ENCODE data around the gene SPATS2. TPM values are rescaled to one million over a fixed set of nuclear protein-coding genes. Genes with fewer than 3 reads are reported as not detected.
"Not testable (repeated sequence)": the region's sequence is repeated elsewhere in the genome, so short reads cannot be mapped to it uniquely, and the experiment has no call there.

The SPATS2 gene
- total and polyA plus RNA-seq, 2 donors (not counting 1 experiment from before 2014, with no cell fraction given): 22.1 to 43.6 TPM

- Histone ChIP-seq H3K9ac (ENCODE audit: insufficient read depth, low read length) (no peak overlapping the region), H3K4me2 (ENCODE audit: extremely low read depth, insufficient read depth, low read length) (no peak overlapping the region), H3K36me3 (ENCODE audit: control insufficient read depth, insufficient read depth, low read length) (peaks cover 2% of the 10 kb centered on the region), H3K27ac (ENCODE audit: insufficient read depth, low read length) (no peak overlapping the region), H2AFZ (ENCODE audit: low read length) (no peak overlapping the region), H4K20me1 (ENCODE audit: control insufficient read depth, extremely low read depth, insufficient read depth, low read length) (no peaks in the 10 kb centered on the region), H3K4me1 (ENCODE audit: control insufficient read depth, extremely low read depth, insufficient read depth, low read length) (peaks cover 2% of the 10 kb centered on the region), H3K79me2 (ENCODE audit: control insufficient read depth, insufficient read depth, low read length) (no peaks in the 10 kb centered on the region), H3K27me3 (ENCODE audit: control insufficient read depth, insufficient read depth, low read length) (no peaks in the 10 kb centered on the region), H3K4me3 (replicated peaks in 1 of 4; ENCODE audit: control extremely low read depth in 1 of 4, insufficient read depth in 1 of 4, low read depth in 3 of 4, low read length in 4 of 4) (no peak overlapping the region), H3K9me3 (ENCODE audit: control insufficient read depth, insufficient read depth, low read depth, low read length) (no peaks in the 10 kb centered on the region)
- peak; percentile 39 to 43 for DNase-seq (ENCODE audit: low read depth in 2 of 2)
- no peak for TF ChIP-seq CTCF (conservative IDR thresholded peaks at IDR 0.05 in 1 of 2, IDR thresholded peaks at IDR 0.05 in 1 of 2; ENCODE audit: low read depth in 1 of 2, low read length in 2 of 2)
- no peak for TF ChIP-seq EZH2 (IDR thresholded peaks at IDR 0.05; ENCODE audit: low read length, missing control alignments)
Observed at GRCh38 chr12:49505672-49506071, 138.4 kb downstream of the SPATS2 start.

- TF ChIP-seq EZH2 (IDR thresholded peaks at IDR 0.05; ENCODE audit: low read length, missing control alignments) (no peak), CTCF (conservative IDR thresholded peaks at IDR 0.05 in 1 of 2, IDR thresholded peaks at IDR 0.05 in 1 of 2; ENCODE audit: low read depth in 1 of 2, low read length in 2 of 2) (no peak)
- Histone ChIP-seq H4K20me1 (ENCODE audit: control insufficient read depth, extremely low read depth, insufficient read depth, low read length) (no peaks in the 10 kb centered on the region), H2AFZ (ENCODE audit: low read length) (no peak overlapping the region), H3K36me3 (ENCODE audit: control insufficient read depth, insufficient read depth, low read length) (peaks cover under 1% of the 10 kb centered on the region), H3K79me2 (ENCODE audit: control insufficient read depth, insufficient read depth, low read length) (no peaks in the 10 kb centered on the region), H3K9me3 (ENCODE audit: control insufficient read depth, insufficient read depth, low read depth, low read length) (no peaks in the 10 kb centered on the region), H3K27ac (ENCODE audit: insufficient read depth, low read length) (peak overlapping the region; percentile 49), H3K9ac (ENCODE audit: insufficient read depth, low read length) (no peak overlapping the region), H3K4me2 (ENCODE audit: extremely low read depth, insufficient read depth, low read length) (no peak overlapping the region), H3K4me1 (ENCODE audit: control insufficient read depth, extremely low read depth, insufficient read depth, low read length) (peaks cover 2% of the 10 kb centered on the region), H3K4me3 (replicated peaks in 1 of 4; ENCODE audit: control extremely low read depth in 1 of 4, insufficient read depth in 1 of 4, low read depth in 3 of 4, low read length in 4 of 4) (no peak overlapping the region), H3K27me3 (ENCODE audit: control insufficient read depth, insufficient read depth, low read length) (no peaks in the 10 kb centered on the region)
- peak; percentile 87 to 98 for DNase-seq (ENCODE audit: low read depth in 2 of 2)
Observed at GRCh38 chr12:49507139-49507538, 139.9 kb downstream of the SPATS2 start.

- H3K79me2 ChIP-seq (ENCODE audit: control insufficient read depth, insufficient read depth, low read length); H3K36me3 ChIP-seq (ENCODE audit: control insufficient read depth, insufficient read depth, low read length); H3K4me2 ChIP-seq (ENCODE audit: extremely low read depth, insufficient read depth, low read length); H4K20me1 ChIP-seq (ENCODE audit: control insufficient read depth, extremely low read depth, insufficient read depth, low read length); DNase-seq (ENCODE audit: low read depth in 2 of 2); H3K9me3 ChIP-seq (ENCODE audit: control insufficient read depth, insufficient read depth, low read depth, low read length); H3K4me3 ChIP-seq (replicated peaks in 1 of 4; ENCODE audit: control extremely low read depth in 1 of 4, insufficient read depth in 1 of 4, low read depth in 3 of 4, low read length in 4 of 4); H3K9ac ChIP-seq (ENCODE audit: insufficient read depth, low read length); H3K27me3 ChIP-seq (ENCODE audit: control insufficient read depth, insufficient read depth, low read length); H3K4me1 ChIP-seq (ENCODE audit: control insufficient read depth, extremely low read depth, insufficient read depth, low read length); H2AFZ ChIP-seq (ENCODE audit: low read length); H3K27ac ChIP-seq (ENCODE audit: insufficient read depth, low read length): not testable (repeated sequence)
Observed at GRCh38 chr12:49509681-49510080, 142.4 kb downstream of the SPATS2 start.
